A549 treated with ZK216348 at 1 μM for 4 hours (cell line): ENCODE data around the gene PRKRIP1. TPM values are rescaled to one million over a fixed set of nuclear protein-coding genes. Genes with fewer than 3 reads are reported as not detected.

ENCODE experiments used
- total RNA-seq: library from RNA; stranded (reverse); fragments of 200-300 nt; extraction: Qiagen RNA extraction; gene quantifications from 5 replicates; pipeline ENCODE4 v1.2.3, GENCODE V29; 2022; ENCODE audit warnings: low read depth

PRKRIP1 gene, protein sequence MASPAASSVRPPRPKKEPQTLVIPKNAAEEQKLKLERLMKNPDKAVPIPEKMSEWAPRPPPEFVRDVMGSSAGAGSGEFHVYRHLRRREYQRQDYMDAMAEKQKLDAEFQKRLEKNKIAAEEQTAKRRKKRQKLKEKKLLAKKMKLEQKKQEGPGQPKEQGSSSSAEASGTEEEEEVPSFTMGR
- total RNA-seq: 18.0 to 24.4 TPM (median 22.2 TPM) in 5 replicates

DNA sequence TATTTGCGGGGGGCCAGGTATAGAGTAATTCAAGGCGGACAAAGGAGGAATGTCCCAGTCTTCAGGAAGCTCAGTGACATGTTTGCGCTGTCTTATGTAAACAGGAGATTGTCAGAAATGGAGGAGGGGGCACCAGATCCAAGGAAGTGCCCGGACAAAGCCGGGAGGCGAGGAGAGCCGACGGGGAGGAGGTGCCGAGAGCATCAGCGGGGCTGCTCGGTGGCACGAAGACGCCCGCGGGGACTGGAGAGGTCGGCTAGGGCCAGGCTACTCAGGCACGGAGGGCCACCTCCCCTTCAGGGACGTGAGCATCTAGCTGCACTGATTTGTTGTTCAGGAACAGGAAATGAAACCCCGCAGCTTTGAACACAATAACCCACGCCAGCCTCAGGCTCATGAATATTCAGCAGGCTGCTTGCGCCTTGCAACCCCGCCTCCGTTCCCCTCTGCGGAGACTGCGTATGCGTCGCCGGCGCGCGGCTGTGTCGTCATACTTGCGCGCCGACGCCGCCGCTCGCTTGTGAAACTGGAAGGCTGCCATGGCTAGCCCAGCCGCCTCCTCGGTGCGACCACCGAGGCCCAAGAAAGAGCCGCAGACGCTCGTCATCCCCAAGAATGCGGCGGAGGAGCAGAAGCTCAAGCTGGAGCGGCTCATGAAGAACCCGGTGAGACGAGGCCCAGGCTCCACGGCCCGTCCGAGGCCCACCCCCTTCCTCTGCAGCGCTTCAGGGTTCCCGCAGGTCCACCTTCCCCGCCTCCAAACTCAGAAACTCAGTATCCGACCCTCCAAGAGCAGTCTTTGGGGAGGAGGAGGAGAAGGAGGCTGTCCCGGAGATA lies at the start of gene PRKRIP1:
PRKRIP1 (plus strand) TSS at position 491 of the 837 bp plus-strand sequence; CDS start at position 540, 49 bp downstream.

DNA sequence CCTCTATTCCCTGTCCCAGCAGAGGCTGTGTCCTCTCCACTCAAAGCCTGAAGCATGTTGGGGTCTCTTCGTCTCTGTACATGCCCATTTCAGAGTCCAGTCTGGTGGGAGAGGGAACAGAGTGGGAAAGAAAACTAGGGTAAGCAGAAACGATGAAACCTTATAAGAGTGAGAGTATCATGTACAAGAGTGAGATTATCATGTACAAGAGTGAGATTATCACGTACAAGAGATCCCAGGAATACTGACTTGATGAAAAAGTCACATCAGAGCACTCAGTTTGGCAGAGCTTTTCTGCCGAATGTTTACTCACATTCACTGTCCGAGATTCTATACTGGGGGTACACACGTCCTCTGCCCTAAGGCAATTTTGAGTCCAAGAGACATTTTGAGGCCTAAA lies 39.8 kb upstream of the PRKRIP1 start, which contains the start of gene SPDYE6:
SPDYE6 (minus strand) TSS at position 101 of the 400 bp plus-strand sequence. CDS start 421 bp downstream, outside the sequence.

DNA sequence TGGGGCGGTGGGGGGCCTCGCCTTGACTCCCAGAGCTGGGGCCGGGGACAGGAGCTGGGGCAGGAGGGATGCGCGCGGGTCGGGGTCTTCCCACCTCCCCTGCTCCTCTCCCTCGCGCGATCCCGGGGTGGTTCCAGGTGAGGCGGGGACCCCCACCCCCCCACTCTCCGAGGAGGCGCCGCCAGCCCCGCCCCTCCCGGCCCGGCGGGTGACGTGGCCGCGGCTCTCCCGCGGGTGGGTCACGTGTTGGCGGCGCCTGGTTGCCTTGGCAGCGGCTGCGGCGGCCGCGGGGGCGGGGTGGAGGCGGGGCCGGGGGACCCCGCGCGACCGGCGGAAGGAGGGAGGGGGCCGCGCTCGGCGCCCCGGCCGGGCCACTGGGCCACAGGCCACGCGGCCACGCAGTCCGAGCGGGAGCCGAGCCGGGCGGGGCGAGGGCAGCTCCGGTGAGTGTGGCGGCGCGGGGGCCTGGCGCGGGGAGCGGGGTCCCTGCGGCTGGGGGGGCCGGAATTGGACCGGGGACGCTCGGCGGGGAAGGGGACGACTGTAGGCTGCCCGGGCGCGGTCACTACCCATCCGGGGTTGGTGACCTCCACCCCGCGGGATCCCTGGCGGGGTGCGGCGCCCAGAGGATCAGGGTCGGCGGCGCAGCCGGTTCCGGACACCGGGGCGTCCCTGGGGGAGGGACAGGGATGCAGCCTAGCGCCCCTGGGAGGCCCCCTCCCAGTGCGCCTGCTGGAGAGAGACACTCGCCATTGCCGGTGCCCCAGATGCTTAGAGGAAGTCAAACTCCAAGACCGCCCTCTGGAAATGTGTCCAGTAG lies 37.3 kb downstream of the PRKRIP1 start, which contains the start of gene ORAI2:
ORAI2 (plus strand) TSS at position 357 of the 820 bp plus-strand sequence. CDS start 5,382 bp downstream, outside the sequence.

DNA sequence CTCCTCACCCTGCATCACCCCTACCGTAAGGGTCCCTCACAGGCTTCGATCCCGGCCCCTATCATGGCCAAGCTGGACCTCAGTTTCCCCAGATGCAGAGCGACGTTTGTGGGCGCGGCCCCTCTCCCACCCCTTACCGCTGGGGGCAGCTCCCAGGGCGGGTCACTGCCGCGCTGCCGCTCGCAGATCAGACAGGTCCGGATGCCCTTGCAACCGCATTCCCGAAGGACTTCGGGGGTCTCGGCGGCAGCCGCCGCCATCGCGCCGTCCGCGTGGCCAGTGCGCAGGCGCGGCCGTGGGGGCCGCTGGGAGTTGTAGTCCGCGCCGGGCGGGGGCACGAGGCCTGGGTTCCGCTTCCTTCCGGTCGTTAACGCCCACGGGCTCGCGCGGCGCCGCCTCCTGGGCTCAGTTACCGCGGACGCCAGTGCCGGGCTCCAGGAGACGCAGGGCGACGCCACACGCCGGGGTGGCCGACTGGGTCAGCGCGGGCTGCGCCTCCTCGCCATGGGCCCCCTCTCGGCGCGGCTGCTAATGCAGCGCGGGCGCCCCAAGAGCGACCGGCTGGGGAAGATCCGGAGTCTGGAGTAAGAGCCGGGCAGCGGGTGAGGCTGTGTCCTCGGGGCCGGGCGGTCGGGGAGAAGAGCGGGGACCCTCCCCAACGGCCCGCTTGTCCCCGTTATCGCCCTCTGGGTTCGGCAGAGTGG lies 68.6 kb downstream of the PRKRIP1 start, which contains the start of the genes ALKBH4 and LRWD1:
ALKBH4 (minus strand) TSS at position 287 of the 704 bp plus-strand sequence; CDS start at position 260, 27 bp downstream.
LRWD1 (plus strand) TSS at position 408 of the 704 bp plus-strand sequence; CDS start at position 505, 97 bp downstream.

Other genes with a start within 250 kb of the PRKRIP1 start
- gene SH2B2, start 109.5 kb upstream of the PRKRIP1 start, total RNA-seq: 1.2 to 4.6 TPM (median 3.8 TPM) in 5 replicates
- not detected in 5 replicates for gene SPDYE6, start 39.9 kb upstream of the PRKRIP1 start, total RNA-seq
- gene ORAI2, start 37.2 kb downstream of the PRKRIP1 start, total RNA-seq: 17.7 to 38.1 TPM (median 37.1 TPM) in 5 replicates
- 8.2 to 13.5 TPM (median 10.7 TPM) in 5 replicates for gene ALKBH4, start 68.5 kb downstream of the PRKRIP1 start, total RNA-seq
- 17.5 to 35.3 TPM (median 33.2 TPM) in 5 replicates for gene LRWD1, start 68.6 kb downstream of the PRKRIP1 start, total RNA-seq
- 103 to 132 TPM (median 108 TPM) in 5 replicates for gene POLR2J, start 82.6 kb downstream of the PRKRIP1 start, total RNA-seq
- gene RASA4B, start 121.4 kb downstream of the PRKRIP1 start, total RNA-seq: 0.78 to 2.1 TPM (median 1.5 TPM) in 5 replicates
- 2.1 to 5.0 TPM (median 2.6 TPM) in 5 replicates for gene UPK3BL2, start 147.3 kb downstream of the PRKRIP1 start, total RNA-seq
- not detected in 5 replicates for gene SPDYE2, start 154.9 kb downstream of the PRKRIP1 start, total RNA-seq
- gene POLR2J3, start 176.2 kb downstream of the PRKRIP1 start, total RNA-seq: 17.4 to 50.4 TPM (median 26.3 TPM) in 5 replicates
- 1.4 to 2.8 TPM (median 2.3 TPM) in 5 replicates for gene RASA4, start 220.4 kb downstream of the PRKRIP1 start, total RNA-seq
- 5.6 to 14.5 TPM (median 11.7 TPM) in 5 replicates for gene UPK3BL1, start 246.4 kb downstream of the PRKRIP1 start, total RNA-seq